Epithelial cell of prostate (primary cell): ENCODE measurements around the gene APBA2.

Source experiments
- DNase-seq: peaks from one replicate; pipeline ENCODE4 v3.0.0-alpha.2; 2011; ENCODE audit warnings: low read depth, low spot score
- H3K27ac ChIP-seq: fragments of 450-650 bp; 2 replicates; pipeline ENCODE4 v1.5.1; 2017; ENCODE audit warnings: mild to moderate bottlenecking

Gene APBA2

DNA sequence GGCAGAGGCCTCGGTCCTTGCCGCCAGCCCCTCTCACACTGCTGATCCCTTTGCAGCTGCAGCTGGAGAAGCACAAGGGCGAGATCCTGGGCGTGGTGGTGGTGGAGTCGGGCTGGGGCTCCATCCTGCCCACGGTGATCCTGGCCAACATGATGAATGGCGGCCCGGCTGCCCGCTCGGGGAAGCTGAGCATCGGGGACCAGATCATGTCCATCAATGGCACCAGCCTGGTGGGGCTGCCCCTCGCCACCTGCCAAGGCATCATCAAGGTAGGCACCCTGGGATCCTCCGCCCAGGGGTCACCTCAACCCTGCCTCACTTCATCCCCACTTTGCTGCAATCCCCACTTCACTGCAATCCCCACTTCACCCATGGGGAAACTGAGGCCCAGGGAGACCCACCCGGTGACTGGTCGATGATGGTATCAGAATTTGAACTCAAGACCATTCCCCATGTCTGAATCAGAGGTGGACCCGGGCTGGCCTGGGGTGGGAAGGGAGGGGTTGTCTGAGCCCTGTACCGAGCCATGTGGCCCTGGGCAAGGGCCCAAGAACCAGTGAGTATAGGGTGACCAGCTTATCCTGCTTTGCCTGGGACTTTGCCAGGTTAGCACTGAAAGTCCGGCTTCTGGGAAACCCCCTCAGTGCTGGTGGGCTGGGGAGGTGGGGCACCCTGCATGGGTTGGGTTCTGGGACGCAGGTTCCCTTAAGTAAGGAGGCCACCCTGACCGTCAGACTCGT lies 220.9 kb downstream of the APBA2 start:
- no peak overlapping the region for H3K27ac ChIP-seq
- no peak for DNase-seq

DNA sequence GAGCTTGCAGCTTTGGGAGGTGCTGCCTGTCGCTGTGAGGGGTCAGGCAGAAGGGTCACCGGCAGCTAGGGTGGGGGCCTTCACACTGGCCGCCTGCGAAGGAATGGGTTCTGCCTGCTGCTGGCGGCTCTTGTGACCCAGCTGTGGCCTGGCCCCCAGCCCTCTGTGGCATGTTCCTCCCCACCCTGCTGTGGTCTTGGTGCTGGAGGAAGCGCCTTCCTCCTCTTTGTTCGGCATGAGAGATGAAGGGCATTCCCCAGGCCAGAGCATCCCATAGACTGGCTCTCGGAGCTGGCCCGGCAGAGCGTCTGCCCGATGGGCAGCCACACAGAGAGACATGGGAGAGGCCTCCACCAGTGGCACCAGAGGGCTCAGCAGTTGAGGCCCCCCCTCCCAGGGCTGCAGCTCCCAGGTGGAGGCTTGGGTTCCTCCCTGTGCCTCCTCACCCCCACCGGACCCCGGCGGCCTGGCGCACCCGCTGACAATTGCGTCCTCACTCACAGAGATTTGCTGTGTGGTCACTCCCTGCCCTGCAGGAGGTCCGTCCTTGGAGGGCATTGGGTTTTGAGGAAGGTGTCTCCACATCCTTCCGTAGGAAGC lies 221.6 kb downstream of the APBA2 start:
- no peak for DNase-seq
- no peak overlapping the region for H3K27ac ChIP-seq

DNA sequence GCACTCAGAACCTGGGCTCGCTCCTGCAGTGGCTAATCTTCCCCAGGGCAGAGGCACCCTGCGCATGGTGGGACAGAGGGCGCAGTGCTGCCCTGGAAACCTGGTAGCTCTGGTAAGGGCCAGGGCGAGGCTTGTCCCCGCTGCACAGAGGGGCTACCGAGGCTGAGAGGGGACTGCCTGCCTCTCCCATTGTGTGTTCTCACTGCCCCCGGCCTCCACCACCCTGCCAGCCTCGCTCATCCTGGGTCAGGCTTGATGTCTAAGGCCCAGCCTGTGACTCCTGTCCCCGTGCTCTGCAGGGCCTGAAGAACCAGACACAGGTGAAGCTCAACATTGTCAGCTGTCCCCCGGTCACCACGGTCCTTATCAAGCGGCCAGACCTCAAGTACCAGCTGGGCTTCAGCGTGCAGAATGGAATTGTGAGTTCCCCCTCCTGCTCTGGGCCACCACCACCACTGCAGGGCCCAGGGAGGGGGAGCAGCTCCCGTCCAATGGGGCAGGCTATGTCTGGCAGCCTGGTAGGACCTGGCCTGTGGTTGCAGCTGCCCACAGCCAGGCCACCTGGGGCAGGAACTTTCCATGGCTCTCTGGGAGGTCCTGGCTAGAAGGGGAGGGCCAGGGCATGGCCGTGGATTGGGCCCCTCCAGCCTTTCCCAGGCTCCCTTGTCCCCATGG lies 222.3 kb downstream of the APBA2 start:
- H3K27ac ChIP-seq: no peak overlapping the region
- no peak for DNase-seq

DNA sequence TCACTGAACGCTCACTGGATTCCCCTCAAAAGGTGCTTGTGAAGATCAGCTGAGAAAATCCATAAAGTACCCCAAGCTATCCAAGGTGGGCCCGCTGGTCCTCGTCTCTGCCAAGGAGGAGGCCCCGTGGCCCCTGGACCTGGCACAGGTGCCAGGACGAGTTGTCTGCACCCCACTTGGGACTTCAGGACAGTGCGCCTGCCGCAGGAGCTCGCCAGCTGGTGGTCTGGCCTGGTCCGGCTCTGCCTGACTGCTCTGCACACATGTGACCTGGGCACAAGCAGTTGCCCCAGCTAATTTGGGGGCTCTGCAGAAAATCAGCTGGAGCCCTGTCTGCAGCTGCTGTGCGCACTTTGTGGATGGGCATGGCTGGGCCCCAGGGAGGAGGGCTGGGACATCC lies 224.0 kb downstream of the APBA2 start:
- no peak overlapping the region for H3K27ac ChIP-seq
- no peak for DNase-seq

DNA sequence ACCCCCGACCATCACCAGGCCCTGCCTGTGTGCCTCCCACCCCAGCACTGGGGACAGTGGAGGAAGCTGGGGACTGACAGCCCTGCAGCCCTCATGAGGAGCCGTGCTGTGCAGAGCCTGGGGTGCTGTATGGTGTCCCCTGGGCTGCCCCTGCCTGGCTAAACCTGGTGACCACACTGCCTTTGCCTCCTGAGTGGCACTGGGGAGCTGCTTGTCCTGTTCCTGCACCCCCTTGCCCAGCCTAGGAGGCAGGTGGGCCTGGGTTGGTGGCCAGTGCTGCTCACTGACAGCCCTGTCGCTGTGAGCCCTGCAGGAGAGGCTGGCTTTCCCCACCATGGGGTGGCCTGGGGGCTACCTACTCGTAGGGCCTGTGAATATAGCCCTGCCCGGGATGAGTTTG lies 224.4 kb downstream of the APBA2 start:
- no peak for DNase-seq
- H3K27ac ChIP-seq: no peak overlapping the region

DNA sequence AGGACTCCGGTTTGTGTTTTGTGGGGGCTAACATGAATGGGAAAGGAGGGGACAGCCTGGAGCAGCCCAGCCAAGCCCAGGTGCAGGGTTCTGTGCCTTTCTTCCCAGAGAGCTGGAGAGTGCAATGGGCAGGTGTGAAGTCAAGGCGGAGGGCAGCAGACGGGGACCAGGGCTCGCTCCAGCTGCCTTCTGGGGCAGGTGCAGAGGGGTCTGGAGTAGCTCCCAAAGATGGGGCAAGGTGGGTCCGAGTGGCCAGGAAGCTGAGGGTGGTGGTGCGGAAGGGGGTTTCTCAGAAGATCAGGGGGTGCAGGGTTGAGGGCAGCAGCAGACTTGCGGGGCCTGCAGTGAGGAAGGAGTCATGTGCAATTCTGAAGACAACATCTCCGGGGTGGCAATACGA lies 225.0 kb downstream of the APBA2 start:
- no peak overlapping the region for H3K27ac ChIP-seq
- DNase-seq: no peak

DNA sequence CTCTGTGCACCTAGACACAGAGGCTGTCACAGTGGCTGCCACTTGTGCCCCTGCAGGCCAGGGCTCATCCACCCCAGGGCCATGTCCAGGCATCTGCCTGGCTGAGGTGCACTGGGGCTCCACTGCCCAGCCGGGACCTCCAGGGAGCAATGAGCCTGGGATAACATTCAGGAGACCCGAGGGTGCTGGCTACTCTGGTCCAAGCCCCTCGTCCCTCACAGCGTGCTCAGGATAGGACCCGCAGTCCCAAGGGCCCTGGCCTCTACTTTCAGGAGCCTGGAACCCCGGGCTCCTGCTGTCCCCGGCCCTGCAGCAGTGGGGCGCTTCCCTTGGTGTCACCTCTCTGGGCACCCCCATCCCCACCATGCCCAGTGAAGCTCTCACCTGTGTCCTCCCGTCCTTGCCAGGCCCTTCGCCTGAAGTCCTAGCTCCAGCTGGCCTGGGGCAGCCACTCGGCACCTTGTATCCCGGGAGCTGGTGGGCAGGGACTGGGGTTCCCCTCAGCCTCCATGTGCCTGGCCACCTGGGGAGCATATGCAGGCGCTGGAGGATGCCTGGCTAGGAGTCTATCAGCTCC lies 226.0 kb downstream of the APBA2 start:
- no peak for DNase-seq
- H3K27ac ChIP-seq: no peak overlapping the region

DNA sequence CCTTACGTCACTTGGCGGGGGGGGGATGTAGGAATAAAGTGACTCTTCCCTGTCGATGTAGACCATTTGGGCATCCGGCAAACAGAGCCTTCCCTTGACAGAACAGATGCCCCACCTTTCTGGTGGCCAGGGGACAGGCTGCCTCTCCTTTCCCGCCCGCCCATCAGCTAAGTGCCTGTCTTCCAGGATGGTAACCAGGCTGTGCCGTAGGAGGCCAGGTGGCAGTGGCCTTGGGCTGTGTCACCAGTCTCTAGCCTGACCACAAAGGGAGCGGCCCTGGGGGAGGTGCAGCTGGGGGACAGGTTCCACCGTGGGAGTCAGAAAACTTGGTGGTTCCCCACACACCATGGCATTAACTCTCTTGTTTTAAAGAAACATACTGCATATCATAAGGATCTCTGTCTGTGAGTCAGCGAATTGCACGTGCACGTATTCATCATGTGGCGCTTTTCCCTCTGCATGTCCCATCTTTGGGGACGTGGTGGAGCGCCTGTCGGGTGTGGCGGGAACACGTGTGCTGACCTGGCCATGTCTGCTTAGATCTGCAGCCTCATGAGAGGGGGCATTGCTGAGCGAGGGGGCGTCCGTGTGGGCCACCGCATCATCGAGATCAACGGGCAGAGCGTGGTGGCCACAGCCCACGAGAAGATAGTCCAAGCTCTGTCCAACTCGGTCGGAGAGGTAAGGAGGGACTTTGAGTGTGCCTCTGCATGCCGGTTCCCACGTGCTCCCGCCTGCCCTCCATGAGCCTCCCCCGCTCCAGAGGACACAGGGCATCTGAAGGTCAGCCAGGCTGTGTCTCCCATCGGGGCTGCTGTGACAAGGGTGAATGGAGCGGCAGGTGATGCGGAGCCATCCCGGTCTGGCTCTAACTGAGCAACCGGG lies 227.8 kb downstream of the APBA2 start:
- H3K27ac ChIP-seq: no peak overlapping the region
- DNase-seq: no peak

DNA sequence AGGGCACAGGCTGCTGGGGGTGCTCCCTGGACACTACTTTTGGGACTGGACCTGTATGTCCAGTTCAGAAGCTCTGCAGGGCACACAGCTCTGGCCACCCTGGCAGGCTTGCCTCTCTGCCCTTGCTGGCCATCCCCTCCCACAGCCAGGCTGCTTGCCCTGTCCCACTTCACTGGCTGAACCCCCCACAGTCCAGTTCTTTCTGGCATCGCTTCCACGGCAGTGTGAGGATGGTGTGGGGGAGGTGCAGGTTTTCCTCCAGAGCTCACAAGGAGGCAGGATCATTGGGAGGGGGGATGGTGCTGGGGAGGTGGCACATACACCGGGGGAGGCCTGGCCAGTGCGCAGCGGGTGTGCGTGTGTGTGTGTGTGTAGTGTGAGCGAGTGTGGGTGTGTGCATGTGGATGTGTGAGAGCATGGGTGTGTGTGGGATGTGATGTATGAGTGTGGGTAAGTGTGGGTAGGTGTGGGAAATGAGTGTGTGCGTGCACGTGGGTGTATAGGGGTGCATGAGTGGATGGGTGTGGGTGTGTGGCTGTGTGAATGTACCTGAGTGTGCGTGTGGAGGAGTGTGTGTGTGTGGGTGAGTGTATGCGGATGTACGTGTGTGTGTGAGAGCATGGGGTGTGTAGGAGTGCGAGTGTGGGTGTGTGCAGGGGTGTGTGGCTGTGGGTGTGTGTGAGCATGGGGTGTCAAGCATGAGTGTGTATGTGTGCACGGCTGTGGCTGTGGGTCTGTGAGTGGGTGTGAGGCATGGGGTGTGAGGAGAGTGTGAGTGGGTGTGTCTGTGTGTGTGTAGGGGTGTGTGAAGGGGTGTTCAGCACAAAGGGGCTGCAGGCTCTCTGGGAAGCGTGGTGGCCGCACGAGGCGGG lies 228.7 kb downstream of the APBA2 start:
- no peak overlapping the region for H3K27ac ChIP-seq
- no peak for DNase-seq

DNA sequence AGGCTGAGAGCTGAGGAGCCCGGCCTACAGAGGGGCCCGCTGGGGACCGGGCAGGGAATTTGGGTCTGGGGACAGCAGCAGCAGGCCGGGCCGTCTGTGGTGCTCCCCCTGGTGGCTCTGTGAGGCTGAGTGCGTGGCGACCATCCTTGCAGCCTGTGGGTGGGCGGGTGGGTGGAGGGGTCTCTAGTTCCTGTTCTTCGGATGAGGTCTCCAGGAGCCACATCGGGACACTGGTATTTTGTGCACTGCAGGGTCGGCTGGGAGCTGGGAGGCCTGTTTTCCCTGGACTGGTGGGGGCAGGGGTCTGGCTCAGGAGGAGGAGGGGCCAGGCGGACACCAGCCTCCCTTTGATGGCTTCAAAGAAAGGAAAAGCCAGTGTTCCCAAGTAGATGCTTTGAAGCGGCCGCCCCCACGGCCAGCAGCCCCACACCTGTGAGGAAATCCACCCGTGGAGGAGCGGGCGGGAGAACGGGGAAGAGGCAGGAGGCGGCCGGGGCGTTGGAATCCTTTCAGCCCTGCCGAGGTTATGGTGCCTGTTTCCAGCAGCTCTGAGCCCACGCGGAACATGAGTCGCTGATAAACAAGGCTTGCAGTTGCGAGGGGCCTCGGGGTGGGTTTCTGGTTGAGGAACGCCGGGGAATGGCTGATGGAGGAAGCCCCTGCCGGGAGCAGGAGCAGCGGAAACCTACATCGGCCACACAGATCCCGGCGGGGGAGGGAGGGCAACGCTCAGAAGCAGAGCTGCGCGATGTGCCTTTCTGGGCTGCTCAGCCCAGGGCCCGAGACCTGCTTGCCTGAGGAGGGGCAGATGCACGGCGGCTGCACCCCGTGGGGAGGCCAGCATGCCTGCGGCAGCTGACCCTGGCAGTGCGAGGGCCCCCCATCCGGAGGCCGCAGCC lies 229.6 kb downstream of the APBA2 start:
- H3K27ac ChIP-seq: no peak overlapping the region
- no peak for DNase-seq

DNA sequence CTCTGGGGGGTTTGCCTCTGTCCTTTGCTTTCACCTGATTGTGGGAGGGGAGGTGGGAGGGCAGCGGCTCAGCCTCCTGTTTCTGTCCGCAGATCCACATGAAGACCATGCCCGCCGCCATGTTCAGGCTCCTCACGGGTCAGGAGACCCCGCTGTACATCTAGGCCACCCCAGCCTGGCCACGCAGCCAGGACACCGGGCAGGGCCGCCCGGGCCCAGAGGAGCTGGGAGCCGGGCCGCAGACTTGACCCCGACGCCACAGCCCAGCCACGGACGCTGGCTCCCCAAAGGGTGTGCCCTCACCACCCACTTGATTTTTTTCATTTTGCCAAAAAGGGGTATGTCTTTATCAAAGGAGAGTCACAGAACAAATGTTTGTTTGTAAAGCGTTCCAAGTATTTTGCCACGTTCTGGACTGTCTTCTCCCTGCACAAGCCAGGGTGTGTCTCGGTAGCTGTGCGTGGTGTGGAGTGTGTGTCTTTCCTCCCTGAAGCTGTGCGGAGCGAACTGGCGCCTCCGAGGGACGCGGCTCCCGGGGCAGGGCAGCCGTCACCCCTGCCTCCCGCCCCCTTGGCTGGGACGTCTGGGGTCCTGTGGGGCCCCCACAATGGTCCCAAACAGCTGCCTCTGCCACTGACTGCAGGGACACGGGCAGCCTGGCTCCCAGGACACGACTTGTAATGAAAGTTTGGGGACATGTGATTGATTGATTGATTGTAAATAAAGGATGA lies 231.4 kb downstream of the APBA2 start:
- no peak for DNase-seq
- H3K27ac ChIP-seq: no peak overlapping the region

DNA sequence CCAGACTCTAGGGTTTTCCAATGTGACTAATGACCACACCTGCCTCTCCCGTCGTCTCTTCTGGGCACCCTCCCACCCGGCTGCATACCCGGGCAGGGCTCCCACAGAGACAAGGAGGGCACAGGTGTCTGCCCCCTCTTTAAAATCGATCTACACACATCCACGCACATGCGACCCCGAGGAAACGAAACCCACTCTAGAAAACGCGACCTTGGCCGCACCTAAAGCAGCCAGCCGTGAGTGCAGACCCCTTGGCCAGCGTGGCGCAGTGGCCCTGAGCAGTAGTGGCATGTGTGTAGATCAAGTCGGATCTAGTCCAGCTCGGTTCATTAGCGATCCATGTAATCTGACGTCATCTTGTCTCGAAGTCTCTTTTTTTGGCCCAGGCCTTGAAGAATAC lies 232.0 kb downstream of the APBA2 start:
- no peak for DNase-seq
- no peak overlapping the region for H3K27ac ChIP-seq

DNA sequence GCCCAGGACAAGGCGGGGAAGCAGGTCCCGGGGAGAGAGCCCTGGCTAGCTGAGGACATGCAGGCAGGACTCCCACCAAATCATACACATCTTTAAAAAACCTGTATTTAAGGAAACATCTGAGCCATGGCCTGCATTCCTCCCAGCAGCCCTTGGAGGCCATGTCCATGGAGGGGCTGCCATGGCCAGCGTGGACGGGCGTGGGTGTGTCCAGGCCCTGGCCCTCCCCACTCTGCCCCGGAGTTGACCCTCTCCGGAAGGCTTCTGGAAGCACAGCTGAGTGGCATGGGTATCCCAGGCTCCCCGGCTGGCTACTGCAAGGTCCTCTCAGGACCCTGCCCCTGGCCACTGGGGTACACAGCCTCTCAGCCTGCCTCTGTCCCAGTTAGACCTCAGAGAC lies 234.1 kb downstream of the APBA2 start:
- no peak overlapping the region for H3K27ac ChIP-seq
- DNase-seq: no peak

DNA sequence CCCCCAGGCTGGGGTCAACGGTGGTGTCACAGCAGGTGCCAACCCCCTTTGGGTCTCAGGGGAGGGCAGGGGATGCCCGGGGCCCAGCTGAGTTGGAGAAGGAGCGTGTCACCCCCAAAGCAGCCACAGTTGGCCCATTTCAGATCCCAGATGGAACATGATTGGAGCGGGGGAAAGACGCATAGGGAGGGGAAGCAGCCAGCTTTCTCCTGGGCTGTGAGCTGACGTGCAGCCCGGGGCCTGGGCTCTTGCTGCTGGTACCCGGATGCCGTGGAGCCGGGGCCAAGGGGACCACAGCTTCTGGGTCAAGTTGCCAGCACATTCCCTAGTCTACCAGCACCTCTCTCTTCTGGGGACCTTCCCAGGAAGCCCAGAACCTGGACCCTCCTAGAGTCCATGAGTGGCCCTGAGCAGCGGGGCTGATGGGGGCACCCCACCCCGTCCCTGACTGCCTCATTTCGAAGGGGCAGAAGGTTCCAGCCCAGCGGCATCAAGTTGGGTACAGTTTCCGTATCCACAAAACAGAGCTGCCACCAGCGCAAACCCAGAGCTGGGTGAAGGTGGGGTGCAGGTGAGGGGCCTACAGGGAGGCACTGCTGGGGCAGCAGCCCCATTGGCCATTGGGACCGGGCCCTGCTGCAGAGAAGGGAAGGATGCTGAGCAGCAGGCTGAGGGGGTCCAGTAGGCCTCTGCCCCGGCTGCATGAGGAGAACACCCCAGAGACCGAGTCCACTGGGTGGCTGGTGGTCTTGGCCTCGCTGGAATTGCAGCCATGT lies 235.0 kb downstream of the APBA2 start:
- H3K27ac ChIP-seq: no peak overlapping the region
- DNase-seq: no peak

DNA sequence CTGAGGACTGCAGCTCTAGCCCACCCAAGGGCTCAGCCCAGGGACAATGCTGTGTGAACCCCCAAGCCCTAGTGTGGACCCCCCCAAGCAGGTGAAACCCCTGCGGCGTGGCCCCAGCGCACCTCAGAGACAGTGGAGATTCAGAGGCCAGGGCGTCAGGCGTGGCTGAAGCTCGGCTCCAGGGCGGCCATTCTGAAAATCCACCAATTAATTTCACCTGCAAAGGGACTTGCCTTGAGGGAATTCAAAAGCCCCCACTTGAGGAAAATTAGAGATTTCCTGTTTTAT lies 235.5 kb downstream of the APBA2 start:
- no peak overlapping the region for H3K27ac ChIP-seq
- no peak for DNase-seq

DNA sequence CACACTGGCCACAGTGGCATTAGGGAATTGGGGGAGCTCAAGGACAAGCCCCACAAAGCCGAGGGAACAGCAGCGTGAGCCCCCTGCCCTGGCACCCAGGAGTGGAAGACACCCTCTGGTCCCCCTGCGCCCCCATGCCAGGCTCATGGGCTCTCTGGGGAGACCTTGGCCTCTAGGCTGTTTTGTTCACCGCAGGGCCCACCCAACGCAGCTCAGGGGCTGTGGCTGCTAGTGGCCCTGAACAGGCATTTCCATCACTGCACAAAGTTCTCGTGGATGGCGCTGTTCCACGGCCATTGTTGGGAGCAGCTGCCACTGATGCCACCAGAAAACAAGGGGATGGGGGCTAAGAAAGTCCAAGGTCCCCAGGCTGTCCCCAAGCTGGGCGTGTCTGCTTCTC lies 236.1 kb downstream of the APBA2 start:
- no peak overlapping the region for H3K27ac ChIP-seq
- DNase-seq: no peak

DNA sequence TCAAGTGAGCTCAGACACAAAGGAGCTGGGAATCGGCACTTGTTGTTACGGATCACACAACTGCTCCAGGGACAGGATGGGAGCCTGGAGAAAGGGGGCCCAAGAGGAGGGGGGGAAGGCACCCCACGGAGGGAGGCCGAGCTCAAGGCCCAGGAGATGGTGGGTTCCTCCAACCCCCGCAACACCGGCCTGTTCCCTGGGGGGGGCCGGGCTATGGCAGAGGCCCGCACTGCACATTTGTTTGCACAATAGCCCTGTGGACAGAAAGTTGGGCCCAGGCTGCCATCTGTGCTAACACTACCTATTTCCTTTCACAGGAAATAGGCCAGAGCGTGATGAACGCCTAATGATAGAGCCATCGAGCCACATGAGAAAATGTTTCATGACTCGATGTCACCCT lies 236.7 kb downstream of the APBA2 start:
- DNase-seq: no peak
- no peak overlapping the region for H3K27ac ChIP-seq
